DOHH2 (cell line): Measurements from ENCODE around the gene AFDN.

Source experiments
- EZH2phosphoT487 ChIP-seq: fragments of 200-600 bp; sonication (generic); IDR thresholded peaks from 2 replicates; pipeline ENCODE4 v1.6.1; 2017; ENCODE audit warnings: borderline replicate concordance, mild to moderate bottlenecking, antibody characterized with exemption, low read length, moderate library complexity, mixed read lengths
- TF ChIP-seq, protein P1 (sequence below): fragments of 200-600 bp; sonication (generic); IDR thresholded peaks from one replicate; pipeline ENCODE4 v1.5.1; 2014; ENCODE audit warnings: antibody characterized with exemption, mild to moderate bottlenecking, low read depth, low read length; ENCODE audit not compliant: poor library complexity, severe bottlenecking

DNA sequence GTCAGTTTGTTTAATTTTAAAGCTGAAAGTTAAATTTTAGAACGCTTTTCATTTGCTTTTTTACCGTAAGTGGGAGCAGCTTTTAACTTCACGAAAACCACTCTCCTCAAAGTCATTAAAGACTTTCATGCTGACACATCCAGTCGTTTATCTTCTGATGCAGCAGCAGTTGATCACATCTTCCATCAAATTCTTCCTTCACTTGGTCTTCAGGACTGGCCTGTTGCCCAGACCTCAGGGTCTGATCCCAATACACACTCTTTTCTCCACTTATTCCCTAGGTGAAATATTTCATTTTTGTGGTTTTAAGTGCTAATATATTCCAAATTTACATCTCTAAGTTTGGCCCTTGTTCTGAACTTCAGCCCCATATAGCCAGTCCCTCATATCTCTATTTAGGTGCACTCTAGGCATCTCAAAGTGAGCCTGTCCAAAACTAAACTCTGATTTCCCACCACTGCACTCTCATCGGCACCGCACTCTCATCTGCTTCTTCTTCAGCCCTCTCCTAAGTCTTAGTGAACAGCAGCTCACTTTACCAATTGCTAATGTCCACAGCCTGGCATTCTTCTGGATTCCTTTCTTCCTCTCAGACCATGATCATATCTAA lies 20.4 kb downstream of the AFDN start:
- TF ChIP-seq, protein P1, sequence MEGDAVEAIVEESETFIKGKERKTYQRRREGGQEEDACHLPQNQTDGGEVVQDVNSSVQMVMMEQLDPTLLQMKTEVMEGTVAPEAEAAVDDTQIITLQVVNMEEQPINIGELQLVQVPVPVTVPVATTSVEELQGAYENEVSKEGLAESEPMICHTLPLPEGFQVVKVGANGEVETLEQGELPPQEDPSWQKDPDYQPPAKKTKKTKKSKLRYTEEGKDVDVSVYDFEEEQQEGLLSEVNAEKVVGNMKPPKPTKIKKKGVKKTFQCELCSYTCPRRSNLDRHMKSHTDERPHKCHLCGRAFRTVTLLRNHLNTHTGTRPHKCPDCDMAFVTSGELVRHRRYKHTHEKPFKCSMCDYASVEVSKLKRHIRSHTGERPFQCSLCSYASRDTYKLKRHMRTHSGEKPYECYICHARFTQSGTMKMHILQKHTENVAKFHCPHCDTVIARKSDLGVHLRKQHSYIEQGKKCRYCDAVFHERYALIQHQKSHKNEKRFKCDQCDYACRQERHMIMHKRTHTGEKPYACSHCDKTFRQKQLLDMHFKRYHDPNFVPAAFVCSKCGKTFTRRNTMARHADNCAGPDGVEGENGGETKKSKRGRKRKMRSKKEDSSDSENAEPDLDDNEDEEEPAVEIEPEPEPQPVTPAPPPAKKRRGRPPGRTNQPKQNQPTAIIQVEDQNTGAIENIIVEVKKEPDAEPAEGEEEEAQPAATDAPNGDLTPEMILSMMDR: no peak
- TF ChIP-seq EZH2phosphoT487: no peak
